GM19035 (cell line): ENCODE results near the gene C1GALT1.
A peak's percentile ranks its signal among the peaks of the same experiment; 100 is the strongest.
"Not testable (repeated sequence)": the region's sequence is repeated elsewhere in the genome, so short reads cannot be mapped to it uniquely, and the experiment has no call there.

Experiments
- ATAC-seq: cut with Tn5 transposase; IDR thresholded peaks from one replicate; pipeline ENCODE4 v1.9.1; 2021; ENCODE audit not compliant: unreplicated experiment

The C1GALT1 gene

DNA sequence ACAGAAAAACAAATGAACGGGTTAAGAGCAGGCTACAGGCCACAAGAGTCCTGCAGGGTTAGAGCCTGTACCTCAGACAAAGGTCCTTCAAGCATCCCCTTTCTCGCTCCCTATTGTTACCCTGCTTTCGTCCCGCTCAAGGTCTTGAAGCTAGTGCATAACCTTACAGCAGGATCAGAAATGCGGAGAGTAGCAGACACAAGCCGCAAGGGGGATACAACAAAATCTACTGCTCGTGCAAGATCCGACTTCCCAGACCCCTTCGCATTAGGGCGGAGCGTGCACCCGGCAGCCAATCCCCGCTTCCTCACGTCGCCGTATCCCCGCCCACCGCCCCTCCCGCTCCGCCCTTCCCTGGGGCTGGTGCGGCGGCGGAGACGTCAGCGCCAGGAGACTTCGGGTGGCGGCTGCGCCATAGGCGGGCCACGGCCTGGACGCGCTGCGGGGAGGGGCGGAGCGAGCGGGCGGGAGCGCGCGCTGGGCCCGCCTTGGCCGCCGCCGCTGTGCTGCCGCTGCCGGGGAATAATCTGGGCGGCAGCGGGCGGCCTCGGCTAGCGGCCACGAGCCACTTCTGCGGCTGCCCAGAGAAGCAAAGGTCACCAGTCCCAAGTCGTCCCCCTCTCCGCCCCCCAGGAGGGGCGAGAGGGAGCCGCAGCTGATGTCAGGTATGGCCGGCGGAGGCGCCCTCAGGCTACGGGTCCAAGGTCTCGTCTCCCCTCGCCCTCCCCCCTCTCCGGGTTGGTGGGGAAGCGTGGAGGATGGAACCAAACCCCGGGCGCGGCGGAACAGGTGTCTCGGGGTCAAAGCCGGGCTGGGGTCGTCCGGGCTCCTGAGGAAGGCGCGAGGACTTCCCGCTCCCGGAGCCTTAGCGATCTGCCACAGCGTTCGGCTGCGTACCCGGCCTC, at the start of gene C1GALT1:
Gene C1GALT1 (plus strand): TSS at position 389 of the 905 bp plus-strand sequence. CDS start 51,776 bp downstream, outside the sequence.
- ATAC-seq, result peak; percentile 78

DNA sequence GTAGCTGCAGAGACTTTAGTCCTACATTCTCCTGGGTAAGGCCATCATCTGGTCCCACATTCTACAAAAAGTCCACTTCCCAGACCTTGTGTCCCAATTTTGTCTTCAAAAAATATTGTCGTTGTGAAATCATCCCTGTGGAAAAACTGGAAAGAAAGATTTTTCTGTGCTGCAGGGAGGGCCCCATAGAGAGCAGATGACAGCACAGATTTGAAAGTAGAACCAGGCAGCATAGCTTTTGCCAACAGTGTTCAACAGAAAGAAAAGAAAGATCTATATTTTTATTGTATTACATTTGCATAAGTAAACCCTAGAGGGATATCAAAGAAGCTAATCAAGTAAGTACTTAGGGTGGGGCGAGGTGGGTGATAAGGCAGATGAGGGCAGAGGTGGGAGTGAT, 48.3 kb upstream of the C1GALT1 start:
- no peak for ATAC-seq

DNA sequence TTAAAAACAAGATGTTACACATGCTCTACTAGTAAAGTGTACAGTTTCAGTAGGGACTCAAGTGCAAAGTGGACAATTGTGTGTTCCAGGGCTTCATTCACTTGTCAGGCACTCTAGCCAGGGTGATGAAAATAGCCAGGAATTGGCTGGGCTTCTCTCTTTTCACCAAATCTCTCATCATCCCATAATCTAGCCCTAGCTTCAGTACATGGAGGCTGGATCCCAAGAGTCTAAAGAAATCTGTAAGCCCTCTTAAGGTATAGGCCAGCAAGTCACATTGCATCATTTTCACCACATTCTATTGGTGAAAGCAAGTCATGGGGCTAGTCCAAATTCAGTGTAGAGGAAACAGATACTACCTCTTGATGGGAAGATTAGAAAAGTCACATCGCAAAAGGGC, 47.3 kb upstream of the C1GALT1 start:
- no peak for ATAC-seq

DNA sequence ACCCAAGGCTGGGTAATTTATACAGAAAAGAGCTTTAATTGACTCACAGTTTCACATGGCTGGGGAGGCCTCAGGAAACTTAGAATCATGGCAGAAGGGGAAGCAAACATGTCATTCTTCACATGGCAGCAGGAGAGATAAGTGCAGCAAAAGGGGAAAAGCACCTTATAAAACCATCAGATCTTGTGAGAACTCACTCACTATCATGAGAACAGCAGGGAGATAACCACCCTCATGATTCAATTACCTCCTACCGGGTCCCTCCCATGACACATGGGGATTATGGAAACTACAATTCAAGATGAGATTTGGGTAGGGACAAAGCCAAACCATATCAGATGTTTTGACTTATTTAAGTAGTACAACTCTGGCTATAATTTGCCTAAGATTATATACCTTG, 46.4 kb upstream of the C1GALT1 start:
- not testable (repeated sequence) for ATAC-seq

DNA sequence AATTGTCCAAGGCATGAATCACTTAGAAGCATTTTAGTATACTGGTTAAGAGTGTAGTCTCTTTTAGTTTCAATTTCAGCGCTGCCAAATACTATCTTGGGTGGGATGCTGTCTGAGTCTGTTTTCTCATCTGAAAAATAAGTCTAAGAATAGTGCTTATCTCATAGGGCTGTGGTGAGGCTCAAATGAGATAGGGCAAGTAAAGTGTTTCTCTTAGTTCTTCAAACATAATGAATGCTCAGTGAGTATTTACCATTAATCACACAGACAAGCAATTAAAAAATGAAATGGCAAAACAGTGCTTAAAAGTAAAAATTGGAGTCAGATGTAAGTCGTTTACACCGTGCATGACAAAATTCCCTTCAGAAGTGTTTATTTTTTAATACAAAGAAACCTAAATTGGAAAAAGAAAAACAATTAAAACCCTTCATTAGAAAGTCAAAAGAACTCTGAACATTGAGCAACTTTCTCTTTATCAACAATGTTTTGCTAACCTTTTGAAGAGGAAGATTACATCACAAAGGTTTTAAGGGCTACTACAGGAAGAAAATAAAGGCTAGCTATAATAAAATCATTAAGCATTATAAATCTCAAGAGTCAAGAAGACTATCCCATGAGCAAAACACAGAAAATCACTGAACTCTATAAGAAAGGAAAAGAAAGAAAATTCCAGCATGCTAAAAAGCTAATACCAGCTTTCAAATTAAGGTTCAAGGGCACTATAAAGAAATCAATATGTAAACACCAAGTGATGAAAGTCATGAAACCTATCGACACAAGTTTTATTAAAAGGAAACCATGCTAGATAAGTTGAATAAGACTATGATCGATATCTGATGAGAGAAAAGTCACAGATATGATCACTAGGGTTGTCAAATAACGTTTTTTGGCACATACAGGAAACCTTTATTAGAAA, 45.6 kb upstream of the C1GALT1 start:
- no peak for ATAC-seq

DNA sequence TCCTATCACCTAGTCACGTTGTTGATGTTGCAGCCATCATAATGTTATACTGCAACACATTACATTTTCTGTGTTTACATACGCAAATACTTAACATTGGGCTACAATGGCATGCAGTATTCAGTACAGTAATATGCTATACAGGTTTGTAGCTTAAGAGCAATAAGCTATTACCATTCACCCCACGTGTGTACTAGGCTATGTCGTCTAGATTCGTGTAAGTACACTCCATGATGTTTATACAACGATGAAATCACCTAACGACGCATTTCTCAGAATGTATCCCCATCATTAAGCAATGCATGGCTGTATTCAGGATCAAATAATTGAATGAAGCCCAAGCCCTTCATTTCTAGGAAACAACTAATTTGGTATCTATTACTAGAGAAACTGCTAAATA, 43.4 kb upstream of the C1GALT1 start:
- ATAC-seq, result no peak

DNA sequence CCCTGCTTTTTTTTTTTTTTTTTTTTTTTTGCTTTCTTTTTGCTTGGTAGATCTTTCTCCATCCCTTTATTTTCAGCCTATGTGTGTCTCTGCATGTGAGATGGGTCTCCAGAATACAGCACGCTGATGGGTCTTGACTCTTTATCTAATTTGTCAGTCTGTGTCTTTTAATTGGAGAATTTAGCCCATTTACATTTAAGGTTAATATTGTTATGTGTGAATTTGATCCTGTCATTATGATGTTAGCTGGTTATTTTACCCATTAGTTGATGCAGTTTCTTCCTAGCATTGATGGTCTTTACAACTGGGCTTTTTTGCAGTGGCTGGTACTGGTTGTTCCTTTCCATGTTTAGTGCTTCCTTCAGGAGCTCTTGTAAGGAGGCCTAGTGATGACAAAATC, 38.9 kb upstream of the C1GALT1 start:
- not testable (repeated sequence) for ATAC-seq

DNA sequence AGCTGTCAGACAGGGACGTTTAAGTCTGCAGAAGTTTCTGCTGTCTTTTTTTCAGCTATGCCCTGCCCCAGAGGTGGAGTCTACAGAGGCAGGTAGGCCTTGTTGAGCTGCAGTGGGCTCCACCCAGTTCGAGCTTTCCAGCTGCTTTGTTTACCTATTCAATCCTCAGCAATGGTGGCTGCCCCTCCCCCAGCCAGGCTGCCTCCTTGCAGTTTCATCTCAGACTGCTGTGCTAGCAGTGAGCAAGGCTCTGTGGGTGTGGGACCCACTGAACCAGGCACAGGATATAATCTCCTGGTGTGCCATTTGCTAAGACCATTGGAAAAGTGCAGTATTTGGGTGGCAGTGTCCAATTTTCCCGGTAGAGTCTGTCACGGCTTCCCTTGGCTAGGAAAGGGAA, 37.2 kb upstream of the C1GALT1 start:
- not testable (repeated sequence) for ATAC-seq

DNA sequence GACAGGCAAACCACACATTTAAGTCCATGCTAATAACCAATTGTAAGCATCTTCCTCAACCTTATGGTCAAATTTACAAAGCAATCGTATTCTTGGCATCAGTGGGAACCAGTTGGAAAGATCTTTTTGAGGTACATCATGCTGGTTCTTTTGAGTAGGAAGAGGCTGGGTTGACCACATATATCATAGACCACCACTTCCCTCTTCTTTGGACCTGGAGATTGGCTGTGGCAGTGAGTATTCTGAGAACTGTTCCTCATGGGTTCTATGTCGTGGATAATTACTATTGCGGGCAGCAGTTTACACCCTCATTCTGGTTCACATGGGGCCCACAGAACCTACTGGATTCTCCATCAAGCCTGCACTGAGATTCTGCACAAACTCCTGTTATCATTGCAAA, 35.5 kb upstream of the C1GALT1 start:
- ATAC-seq, result no peak

DNA sequence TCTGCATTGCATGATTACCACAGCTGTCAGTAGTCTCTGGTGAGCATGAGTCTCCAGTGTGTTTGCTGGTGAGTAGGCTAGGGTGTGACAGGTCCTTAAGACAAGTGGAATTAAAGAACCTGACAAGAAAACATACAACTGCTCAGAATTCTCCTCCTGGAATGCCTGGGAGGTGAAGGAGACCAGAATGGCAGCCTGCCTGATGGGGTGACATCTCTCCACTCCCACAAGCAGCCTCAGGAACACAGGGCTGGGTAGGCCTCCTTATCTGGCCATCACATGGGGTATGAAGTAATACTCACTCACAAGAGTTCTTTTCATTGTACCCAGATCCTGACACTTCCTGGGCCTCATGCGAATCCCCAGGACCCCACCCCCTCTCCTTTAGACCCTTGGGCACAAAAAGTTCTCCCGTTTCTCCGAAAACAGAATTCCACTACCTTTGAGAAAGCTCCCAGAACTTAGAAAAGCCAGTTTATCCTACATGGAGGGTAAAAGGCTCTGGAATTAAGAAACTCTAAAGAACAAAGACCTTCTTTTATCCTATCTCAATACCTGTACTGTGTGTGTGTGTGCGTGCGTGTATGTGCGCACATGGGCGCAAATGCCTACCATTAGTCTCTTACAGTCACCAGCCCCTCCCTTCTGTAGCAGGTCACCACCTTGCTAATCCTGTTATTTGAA, 33.4 kb upstream of the C1GALT1 start:
- ATAC-seq, result no peak

DNA sequence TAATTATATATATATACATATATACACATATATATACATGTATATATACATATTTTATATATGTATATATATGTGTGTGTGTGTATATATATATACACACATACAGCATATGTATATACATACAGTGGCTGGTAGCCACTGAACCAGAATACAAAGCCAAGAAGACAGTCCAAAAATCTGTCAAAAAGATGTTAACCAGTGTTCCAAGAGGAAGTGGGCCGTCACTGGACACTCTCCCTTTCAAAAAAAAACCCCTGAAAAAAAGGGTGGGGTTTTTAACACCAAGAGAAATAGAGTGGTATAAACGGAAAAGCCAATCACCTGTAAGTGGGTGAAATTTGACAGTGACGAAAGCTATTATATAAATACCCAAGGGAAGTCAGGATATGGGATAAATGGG, 31.1 kb upstream of the C1GALT1 start:
- no peak for ATAC-seq

DNA sequence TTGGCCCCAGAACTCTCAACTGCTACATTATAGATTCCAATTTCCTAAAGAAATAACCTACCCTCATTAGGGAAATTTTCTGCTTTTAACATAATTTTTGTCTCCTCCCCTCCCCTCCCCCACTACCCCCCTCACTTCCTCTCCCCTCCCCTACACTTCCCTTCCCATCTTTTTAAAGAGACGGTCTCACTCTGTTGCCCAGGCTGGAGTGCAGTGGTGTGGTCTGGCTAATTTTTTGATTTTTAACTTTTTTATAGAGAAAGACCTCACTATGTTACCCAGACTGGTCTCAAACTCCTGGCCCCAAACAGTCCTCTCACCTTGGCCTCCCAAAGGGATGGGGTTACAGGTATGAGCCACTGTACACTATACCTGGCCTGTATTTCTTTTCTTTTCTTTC, 30.5 kb upstream of the C1GALT1 start:
- no peak for ATAC-seq

DNA sequence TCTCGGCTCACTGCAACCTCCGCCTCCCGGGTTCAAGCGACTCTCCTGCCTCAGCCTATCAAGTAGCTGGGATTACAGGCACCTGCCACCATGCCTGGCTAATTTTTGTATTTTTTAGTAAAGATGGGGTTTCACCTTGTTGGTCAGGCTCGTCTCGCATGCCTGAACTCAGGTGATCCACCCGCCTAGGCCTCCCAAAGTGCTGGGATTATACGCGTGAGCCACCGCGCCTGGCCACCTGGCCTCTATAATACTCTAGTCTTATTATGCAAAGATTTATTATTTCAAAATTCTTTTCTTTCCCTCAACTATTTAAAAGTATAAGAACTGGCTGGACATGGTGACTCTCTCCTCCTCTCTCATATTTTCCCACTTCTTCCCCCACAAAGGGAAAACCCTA, 30.0 kb upstream of the C1GALT1 start:
- ATAC-seq, result no peak

DNA sequence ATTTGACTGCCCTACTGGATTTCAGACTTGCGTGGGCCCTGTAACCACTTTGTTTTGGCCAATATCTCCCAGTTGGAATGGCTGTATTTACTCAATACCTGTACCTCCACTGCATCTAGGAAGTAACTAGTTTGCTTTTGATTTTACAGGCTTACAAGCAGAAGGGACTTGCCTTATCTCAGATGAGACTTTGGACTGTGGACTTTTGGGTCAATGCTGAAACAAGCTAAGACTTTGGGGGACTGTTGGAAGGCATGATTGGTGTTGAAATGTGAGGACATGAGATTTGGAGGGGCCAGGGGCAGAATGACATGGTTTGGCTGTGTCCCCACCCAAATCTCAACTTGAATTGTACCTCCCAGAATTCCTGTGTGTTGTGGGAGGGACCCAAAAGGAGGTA, 28.0 kb upstream of the C1GALT1 start:
- ATAC-seq, result not testable (repeated sequence)

DNA sequence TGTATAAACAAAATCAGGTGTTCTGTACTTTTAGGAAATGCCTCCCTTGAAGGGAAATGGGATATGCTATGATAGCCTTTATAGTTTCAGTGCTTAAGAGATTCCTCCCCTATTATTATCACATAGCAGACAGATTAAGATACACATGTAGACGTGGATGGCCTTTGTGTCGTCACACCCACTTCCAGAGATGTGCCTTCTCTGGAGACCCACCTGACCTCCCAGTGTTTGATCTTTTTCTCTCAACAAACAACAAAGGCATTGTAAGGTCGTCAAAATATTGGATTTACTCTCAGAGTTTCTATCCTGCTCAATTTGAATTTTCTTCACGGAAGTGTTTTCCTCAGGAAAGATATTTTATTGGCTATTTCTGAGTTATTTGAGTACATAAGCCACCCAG, 25.7 kb upstream of the C1GALT1 start:
- ATAC-seq, result no peak

DNA sequence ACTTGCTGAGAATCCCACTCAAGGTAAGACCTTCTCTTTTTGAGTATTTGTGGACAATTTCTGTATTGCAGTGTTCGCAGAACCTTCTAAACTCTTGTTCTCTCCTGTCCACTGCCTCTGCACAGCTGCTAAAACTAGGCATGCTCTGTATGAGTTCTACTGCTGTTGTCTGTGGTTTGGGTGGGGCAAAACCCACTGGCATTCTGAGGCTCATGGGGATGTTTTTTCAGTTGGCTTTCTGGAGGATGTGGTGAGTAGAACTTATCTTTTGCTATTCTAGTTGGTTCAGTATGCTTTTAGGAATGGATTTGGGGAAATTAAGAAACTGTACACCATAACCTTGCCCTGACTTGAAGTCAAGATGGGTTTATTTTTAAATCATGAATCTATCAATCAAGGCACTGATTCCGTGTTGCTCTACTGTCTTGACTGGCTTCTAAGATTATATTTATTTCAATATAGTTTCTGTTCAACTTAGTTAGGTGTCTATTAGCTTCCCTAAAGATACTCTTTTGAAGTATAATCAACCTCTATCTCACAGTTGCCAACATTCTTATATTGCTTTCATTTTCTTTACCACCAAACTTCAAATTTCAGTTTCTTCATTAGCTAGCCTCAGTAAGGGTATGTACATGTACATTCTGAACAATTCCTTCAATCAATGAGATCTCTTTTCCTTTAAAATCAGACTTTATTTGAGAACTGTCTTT, 25.0 kb upstream of the C1GALT1 start:
- ATAC-seq, result peak; percentile 83

DNA sequence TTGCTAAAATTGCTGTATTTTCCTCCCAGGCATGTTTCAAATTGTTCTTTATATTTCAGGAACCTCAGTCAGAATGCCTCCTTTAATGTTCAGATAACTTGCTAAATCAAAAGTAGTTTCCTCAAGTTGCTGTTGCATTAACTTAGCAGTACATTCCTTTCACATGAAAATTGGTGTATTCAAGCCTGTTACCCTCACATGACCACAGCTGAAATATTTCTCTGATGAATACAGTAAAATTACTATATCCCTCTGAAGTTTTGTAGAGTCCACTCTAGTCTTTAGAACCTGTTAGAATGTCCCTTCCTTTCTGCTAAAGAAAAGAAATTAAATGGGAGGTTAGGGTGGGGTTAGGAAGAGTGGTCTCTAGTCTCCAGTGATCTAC, 24.5 kb upstream of the C1GALT1 start:
- no peak for ATAC-seq

DNA sequence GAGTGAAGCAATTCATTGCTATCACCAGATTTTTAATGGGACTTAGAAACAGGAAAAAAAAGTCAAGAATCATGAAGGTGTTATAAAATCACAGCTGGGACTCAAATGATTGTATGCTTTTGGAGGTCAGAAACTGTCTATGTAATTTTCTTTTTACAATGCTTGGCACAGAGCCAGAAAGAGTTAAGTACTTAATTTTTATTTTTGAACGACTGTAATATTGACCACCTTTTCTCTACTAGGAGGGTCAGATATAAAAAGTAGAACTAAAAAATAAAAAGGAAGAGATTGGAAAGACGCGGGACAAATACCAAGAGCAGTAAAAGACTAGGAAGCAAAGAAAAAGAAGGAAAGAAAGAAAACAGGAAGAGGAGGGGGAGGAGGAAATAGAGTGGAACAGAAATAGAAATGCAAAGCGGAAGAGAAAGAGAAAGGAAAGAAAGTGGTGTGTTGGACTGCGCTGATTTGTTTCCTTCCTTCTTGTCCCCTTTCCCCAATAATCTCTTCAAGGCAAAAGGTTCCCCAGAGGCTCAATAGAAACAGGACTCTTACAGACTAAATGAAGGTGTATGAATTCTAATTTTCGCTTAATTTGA, 23.2 kb upstream of the C1GALT1 start:
- ATAC-seq, result peak; percentile 48

DNA sequence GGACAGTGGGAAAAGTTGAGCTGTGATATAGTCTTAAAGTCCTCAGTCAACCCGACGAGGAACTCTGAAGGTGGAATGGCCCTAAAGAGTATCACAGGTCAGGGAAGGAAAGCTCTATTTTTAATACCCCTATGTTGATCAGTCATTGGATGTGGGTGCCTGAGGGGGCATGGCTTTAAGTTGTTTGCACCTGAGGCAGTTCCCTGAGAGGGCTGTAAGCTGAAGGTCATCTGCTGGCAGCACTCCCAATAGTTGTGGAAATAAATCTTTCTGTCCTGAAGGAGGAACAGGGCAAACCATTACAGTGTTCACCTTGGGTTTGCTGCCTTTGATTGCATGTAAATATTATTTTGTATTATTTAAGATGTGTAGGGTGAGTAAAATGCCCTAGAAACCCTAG, 17.8 kb upstream of the C1GALT1 start:
- ATAC-seq, result no peak

DNA sequence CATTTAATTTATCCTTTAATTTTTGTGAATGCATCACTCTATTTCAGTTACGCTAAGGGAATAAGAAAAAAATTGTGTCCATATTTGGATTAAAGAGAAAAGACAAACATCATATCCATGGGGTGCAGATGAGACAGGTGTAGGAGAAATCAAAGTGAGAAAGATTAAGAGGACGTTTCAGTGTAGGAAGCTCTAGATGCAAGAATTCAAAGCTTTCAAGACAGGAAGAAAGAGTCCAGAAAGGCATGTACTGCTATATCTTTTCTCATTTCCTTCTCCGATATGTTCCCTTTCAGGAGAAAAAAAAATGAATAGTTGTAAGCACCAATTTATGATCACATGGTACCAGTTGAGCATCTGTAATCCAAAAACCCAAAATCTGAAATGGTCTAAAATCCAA, 17.0 kb upstream of the C1GALT1 start:
- no peak for ATAC-seq
